Measurements from ENCODE around the gene SRMS.
A peak's percentile ranks its signal among the peaks of the same experiment; 100 is the strongest.
"Not testable (repeated sequence)": the region's sequence is repeated elsewhere in the genome, so short reads cannot be mapped to it uniquely, and the experiment has no call there.

The SRMS gene

GRCh38 chr20:63565021-63565698, 17.6 kb upstream of the SRMS start:
- DNase-seq, result no peak

- DNase-seq, result no peak
Observed at GRCh38 chr20:63564036-63564810, 16.7 kb upstream of the SRMS start.

- DNase-seq, result no peak
Observed at GRCh38 chr20:63563225-63563935, 15.8 kb upstream of the SRMS start.

- no peak for DNase-seq
Observed at GRCh38 chr20:63562461-63563224, 15.1 kb upstream of the SRMS start.

- no peak for DNase-seq
Observed at GRCh38 chr20:63561624-63562396, 14.3 kb upstream of the SRMS start.

- no peak for DNase-seq
Observed at GRCh38 chr20:63560856-63561609, 13.5 kb upstream of the SRMS start.

GRCh38 chr20:63560333-63560805, 12.8 kb upstream of the SRMS start:
- no peak for DNase-seq

- DNase-seq, result not testable (repeated sequence)
Observed at GRCh38 chr20:63559485-63560332, 12.2 kb upstream of the SRMS start.

GRCh38 chr20:63558804-63559484, 11.4 kb upstream of the SRMS start:
- DNase-seq, result no peak

GRCh38 chr20:63557481-63557891, 9.9 kb upstream of the SRMS start:
- no peak for DNase-seq

- no peak for DNase-seq
Observed at GRCh38 chr20:63556873-63557478, 9.4 kb upstream of the SRMS start.

- no peak for DNase-seq
Observed at GRCh38 chr20:63555661-63556381, 8.3 kb upstream of the SRMS start.

- DNase-seq, result peak; percentile 57
Observed at GRCh38 chr20:63554361-63555278, 7.1 kb upstream of the SRMS start.

- no peak for DNase-seq
Observed at GRCh38 chr20:63553933-63554290, 6.4 kb upstream of the SRMS start, which contains the start of gene FNDC11. Gene FNDC11 (plus strand): TSS chr20:63554159. CDS start chr20:63555664, 1,505 bp downstream.

- DNase-seq, result peak; percentile 84
Observed at GRCh38 chr20:63553251-63553932, 5.8 kb upstream of the SRMS start.

- peak; percentile 22 for DNase-seq
Observed at GRCh38 chr20:63552481-63553249, 5.1 kb upstream of the SRMS start.
